K562 (cell line): ENCODE measurements around the gene TEX14. TPM values are rescaled to one million over a fixed set of nuclear protein-coding genes. Genes with fewer than 3 reads are reported as not detected.
A peak's percentile ranks its signal among the peaks of the same experiment; 100 is the strongest.

Source experiments
- BRD4 ChIP-seq: fragments of 200-600 bp; sonication (generic); IDR thresholded peaks from 2 replicates; pipeline ENCODE4 v1.6.1; 2017; ENCODE audit warnings: inconsistent platforms
- HLTF ChIP-seq: fragments of 450-650 bp; IDR thresholded peaks from 2 replicates; pipeline ENCODE4 v1.6.1; 2016
- HMGN3 ChIP-seq: IDR thresholded peaks from 2 replicates; pipeline ENCODE4 v1.6.1; 2011; ENCODE audit warnings: borderline replicate concordance, low read depth, mild to moderate bottlenecking, mixed read lengths, low read length; ENCODE audit not compliant: insufficient read length; ENCODE audit errors: extremely low read depth
- MCM3 ChIP-seq: fragments of 450-650 bp; IDR thresholded peaks from 2 replicates; pipeline ENCODE4 v1.6.1; 2016
- MYC ChIP-seq, 2 experiments: fragments of 250-450 bp in 1 of 2; sonication (Bioruptor Pico) in 1 of 2; IDR thresholded peaks; 2 replicates each; pipeline versions ENCODE4 v1.5.1 to v1.6.1; 2012 to 2021; ENCODE audit warnings: low read depth in 2 of 2, borderline replicate concordance in 1 of 2, improper control_type of control experiment in 1 of 2, low read length in 1 of 2, mild to moderate bottlenecking in 1 of 2, moderate library complexity in 1 of 2
- OTX1 ChIP-seq: fragments of 450-650 bp; formaldehyde crosslinking; IDR thresholded peaks from 2 replicates; pipeline ENCODE4 v1.4.0; 2022; ENCODE audit warnings: mild to moderate bottlenecking
- PRPF4 ChIP-seq: fragments of 200-400 bp; formaldehyde crosslinking; IDR thresholded peaks from one replicate; pipeline ENCODE4 v1.6.1; 2017; ENCODE audit warnings: low read length, low read depth, mild to moderate bottlenecking; ENCODE audit not compliant: insufficient read depth, poor library complexity, severe bottlenecking
- RBM17 ChIP-seq: fragments of 200-400 bp; formaldehyde crosslinking; IDR thresholded peaks from 2 replicates; pipeline ENCODE4 v1.6.1; 2017; ENCODE audit warnings: low read depth, mild to moderate bottlenecking, low read length, borderline replicate concordance
- STAG1 ChIP-seq: sonication (generic); formaldehyde crosslinking; IDR thresholded peaks from 2 replicates; pipeline ENCODE4 v1.5.0; 2020; ENCODE audit warnings: missing genetic modification reagents, borderline replicate concordance
- U2AF2 ChIP-seq: fragments of 200-400 bp; formaldehyde crosslinking; optimal IDR thresholded peaks from 2 replicates; pipeline ENCODE3; 2017; ENCODE audit warnings: low read depth, mild to moderate bottlenecking, low read length
- polyA plus RNA-seq, 8 experiments: library from polyadenylated mRNA; depleted of rRNA in 4 of 8; stranded (reverse) in 5 of 8; unstranded in 3 of 8; fragments of >200 nt; fragmentation: Nextera tagmentation in 2 of 8; fragmentation: Illumina TruSeq in 1 of 8; extraction: Ambion mirVana in 2 of 8; extraction: Trizol in 1 of 8; gene quantifications; 2 replicates each; pipeline versions ENCODE4 v1.2.1 to v1.2.3, GENCODE V29; 2011 to 2014; ENCODE audit warnings: inconsistent platforms in 1 of 8, missing spikeins in 1 of 8
- total RNA-seq, 7 experiments: library from RNA; depleted of rRNA in 6 of 7; stranded (reverse); fragments of >200 nt in 6 of 7; fragmentation: Illumina TruSeq in 2 of 7; extraction: Trizol in 2 of 7; gene quantifications; 2 replicates each; pipeline versions ENCODE4 v1.2.1 to v1.2.3, GENCODE V29; 2011 to 2021; ENCODE audit warnings: low replicate concordance in 1 of 7
- TF ChIP-seq, protein P1 (sequence below), 2 experiments: IDR thresholded peaks; 2 replicates each; pipeline ENCODE4 v1.6.1; 2012; ENCODE audit warnings: improper control_type of control experiment in 2 of 2, low read depth in 2 of 2, low read length in 2 of 2, borderline replicate concordance in 1 of 2
- TF ChIP-seq, protein P2 (sequence below): sonication (generic); formaldehyde crosslinking; IDR thresholded peaks from 2 replicates; pipeline ENCODE4 v1.8.0; 2022; ENCODE audit warnings: missing genetic modification reagents, mild to moderate bottlenecking, moderate library complexity, borderline replicate concordance
- TF ChIP-seq, protein P3 (sequence below), 2 experiments: fragments of 200-800 bp in 1 of 2; sonication (Bioruptor generic) in 1 of 2; sonication (generic) in 1 of 2; formaldehyde crosslinking in 1 of 2; IDR thresholded peaks in 1 of 2; conservative IDR thresholded peaks in 1 of 2; 2 replicates each; pipeline versions ENCODE4 v1.5.0 to v1.6.1; 2016 to 2020; ENCODE audit warnings: missing compliant biosample characterization in 1 of 2, missing genetic modification characterization in 1 of 2, missing genetic modification reagents in 1 of 2
- TF ChIP-seq, protein P4 (sequence below): sonication (generic); formaldehyde crosslinking; IDR thresholded peaks from 2 replicates; pipeline ENCODE4 v1.8.0; 2022; ENCODE audit warnings: mild to moderate bottlenecking, missing genetic modification reagents, borderline replicate concordance
- TF ChIP-seq, protein P5 (sequence below): sonication (generic); formaldehyde crosslinking; IDR thresholded peaks from 2 replicates; pipeline ENCODE4 v1.8.1; 2022; ENCODE audit warnings: missing genetic modification reagents

TEX14 gene
- total and polyA plus RNA-seq, 9 of the 15 experiments (the other 6 are each of a cell fraction or from before 2014, with no cell fraction given) = 0.05 to 0.12 (median 0.09) TPM; not detected in 1

DNA sequence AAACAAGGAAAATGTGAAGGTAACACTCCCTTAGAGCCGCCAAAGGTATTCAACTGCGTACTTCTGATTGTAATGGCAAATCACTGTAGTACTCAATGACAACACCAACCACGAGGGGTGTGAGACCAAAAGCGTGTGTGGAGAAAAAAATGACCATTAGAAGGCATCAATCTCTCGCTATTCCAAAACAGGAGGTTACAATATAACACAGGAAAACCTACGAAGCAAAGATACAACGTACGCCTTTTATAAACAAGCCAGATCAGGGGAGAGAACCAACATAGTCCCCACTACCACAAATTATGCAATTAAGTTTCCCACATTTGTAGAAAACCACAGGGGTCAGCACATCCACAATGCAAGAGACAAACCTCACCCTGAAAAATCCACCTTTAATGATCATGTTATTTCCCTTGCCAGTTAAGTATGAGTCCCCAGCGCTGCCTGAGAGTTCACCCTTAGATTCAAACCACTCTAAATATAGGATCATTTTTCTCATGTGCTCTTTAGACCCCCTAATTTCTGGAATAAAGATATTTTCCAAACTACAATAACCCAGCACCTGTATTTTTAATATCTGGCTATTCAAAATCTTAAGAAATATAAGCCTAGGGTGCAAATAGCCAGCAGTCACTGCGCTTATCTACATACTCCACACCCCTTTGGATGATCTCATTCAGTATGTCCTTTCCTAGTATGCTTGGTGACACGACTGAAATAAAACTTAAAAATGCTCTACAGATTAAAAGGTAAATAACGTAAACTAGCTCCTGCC, 12.4 kb downstream of the TEX14 start (continued):
- TF ChIP-seq, protein P1, sequence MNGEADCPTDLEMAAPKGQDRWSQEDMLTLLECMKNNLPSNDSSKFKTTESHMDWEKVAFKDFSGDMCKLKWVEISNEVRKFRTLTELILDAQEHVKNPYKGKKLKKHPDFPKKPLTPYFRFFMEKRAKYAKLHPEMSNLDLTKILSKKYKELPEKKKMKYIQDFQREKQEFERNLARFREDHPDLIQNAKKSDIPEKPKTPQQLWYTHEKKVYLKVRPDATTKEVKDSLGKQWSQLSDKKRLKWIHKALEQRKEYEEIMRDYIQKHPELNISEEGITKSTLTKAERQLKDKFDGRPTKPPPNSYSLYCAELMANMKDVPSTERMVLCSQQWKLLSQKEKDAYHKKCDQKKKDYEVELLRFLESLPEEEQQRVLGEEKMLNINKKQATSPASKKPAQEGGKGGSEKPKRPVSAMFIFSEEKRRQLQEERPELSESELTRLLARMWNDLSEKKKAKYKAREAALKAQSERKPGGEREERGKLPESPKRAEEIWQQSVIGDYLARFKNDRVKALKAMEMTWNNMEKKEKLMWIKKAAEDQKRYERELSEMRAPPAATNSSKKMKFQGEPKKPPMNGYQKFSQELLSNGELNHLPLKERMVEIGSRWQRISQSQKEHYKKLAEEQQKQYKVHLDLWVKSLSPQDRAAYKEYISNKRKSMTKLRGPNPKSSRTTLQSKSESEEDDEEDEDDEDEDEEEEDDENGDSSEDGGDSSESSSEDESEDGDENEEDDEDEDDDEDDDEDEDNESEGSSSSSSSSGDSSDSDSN (IDR thresholded peaks at IDR 0.05; ENCODE audit: borderline replicate concordance in 1 of 2, low read depth in 2 of 2, low read length in 2 of 2) = no peak
- TF ChIP-seq, protein P2, sequence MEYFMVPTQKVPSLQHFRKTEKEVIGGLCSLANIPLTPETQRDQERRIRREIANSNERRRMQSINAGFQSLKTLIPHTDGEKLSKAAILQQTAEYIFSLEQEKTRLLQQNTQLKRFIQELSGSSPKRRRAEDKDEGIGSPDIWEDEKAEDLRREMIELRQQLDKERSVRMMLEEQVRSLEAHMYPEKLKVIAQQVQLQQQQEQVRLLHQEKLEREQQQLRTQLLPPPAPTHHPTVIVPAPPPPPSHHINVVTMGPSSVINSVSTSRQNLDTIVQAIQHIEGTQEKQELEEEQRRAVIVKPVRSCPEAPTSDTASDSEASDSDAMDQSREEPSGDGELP (CRISPR knock-in tag) = peak; percentile 45; the same call in 1 of the 2 replicates
- TF ChIP-seq PRPF4 (peak; percentile 62), HLTF (peak; percentile 76; the same call in 1 of the 2 replicates), OTX1 (CRISPR knock-in tag) (peak; percentile 100), HMGN3 (peak; percentile 96), U2AF2 (peak; percentile 89), MYC (IDR thresholded peaks at IDR 0.05; ENCODE audit: low read depth, low read length) (peak; percentile 30; the same call in 1 of the 2 replicates), MYC (CRISPR knock-in tag; IDR thresholded peaks at IDR 0.05; ENCODE audit: borderline replicate concordance, low read depth) (peak; percentile 88; the same call in 1 of the 2 replicates), BRD4 (peak; percentile 88), STAG1 (CRISPR knock-in tag) (no peak), MCM3 (no peak), RBM17 (peak; percentile 96; the same call in 1 of the 2 replicates)
- TF ChIP-seq, protein P3, sequence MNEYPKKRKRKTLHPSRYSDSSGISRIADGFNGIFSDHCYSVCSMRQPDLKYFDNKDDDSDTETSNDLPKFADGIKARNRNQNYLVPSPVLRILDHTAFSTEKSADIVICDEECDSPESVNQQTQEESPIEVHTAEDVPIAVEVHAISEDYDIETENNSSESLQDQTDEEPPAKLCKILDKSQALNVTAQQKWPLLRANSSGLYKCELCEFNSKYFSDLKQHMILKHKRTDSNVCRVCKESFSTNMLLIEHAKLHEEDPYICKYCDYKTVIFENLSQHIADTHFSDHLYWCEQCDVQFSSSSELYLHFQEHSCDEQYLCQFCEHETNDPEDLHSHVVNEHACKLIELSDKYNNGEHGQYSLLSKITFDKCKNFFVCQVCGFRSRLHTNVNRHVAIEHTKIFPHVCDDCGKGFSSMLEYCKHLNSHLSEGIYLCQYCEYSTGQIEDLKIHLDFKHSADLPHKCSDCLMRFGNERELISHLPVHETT (CRISPR knock-in tag; conservative IDR thresholded peaks at IDR 0.05 in 1 of 2, IDR thresholded peaks at IDR 0.05 in 1 of 2) = peak in 1 of 2 experiments; percentile 83; a peak in 2 of 4 replicates
- TF ChIP-seq, protein P4, sequence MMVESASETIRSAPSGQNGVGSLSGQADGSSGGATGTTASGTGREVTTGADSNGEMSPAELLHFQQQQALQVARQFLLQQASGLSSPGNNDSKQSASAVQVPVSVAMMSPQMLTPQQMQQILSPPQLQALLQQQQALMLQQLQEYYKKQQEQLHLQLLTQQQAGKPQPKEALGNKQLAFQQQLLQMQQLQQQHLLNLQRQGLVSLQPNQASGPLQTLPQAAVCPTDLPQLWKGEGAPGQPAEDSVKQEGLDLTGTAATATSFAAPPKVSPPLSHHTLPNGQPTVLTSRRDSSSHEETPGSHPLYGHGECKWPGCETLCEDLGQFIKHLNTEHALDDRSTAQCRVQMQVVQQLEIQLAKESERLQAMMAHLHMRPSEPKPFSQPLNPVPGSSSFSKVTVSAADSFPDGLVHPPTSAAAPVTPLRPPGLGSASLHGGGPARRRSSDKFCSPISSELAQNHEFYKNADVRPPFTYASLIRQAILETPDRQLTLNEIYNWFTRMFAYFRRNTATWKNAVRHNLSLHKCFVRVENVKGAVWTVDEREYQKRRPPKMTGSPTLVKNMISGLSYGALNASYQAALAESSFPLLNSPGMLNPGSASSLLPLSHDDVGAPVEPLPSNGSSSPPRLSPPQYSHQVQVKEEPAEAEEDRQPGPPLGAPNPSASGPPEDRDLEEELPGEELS (CRISPR knock-in tag) = peak; percentile 91
- TF ChIP-seq, protein P5, sequence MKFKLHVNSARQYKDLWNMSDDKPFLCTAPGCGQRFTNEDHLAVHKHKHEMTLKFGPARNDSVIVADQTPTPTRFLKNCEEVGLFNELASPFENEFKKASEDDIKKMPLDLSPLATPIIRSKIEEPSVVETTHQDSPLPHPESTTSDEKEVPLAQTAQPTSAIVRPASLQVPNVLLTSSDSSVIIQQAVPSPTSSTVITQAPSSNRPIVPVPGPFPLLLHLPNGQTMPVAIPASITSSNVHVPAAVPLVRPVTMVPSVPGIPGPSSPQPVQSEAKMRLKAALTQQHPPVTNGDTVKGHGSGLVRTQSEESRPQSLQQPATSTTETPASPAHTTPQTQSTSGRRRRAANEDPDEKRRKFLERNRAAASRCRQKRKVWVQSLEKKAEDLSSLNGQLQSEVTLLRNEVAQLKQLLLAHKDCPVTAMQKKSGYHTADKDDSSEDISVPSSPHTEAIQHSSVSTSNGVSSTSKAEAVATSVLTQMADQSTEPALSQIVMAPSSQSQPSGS (CRISPR knock-in tag) = no peak
